HepG2 (cell line): ENCODE results near the gene MIER2. TPM values are rescaled to one million over a fixed set of nuclear protein-coding genes. Genes with fewer than 3 reads are reported as not detected.

Experiments used
- ATAC-seq: fragments of 200-7000 bp; cut with Tn5 transposase; 3 replicates; pipeline ENCODE4 v1.9.1; 2020; ENCODE audit warnings: mild to moderate bottlenecking, moderate library complexity
- BruUV-seq: library from RNA; stranded (reverse); fragments of 400-500 nt; replicated peaks from 2 replicates; lab custom pipeline; 2021; lab: Mats Ljungman, UMichigan
- CTCF ChIA-PET: fragments of 300-600 bp; formaldehyde crosslinking; extraction: SDS; loops from one replicate; lab custom pipeline; 2021; ENCODE audit warnings: low total read pairs, inconsistent platforms, low intra/inter-chr PET ratio; lab: Yijun Ruan, JAX
- POLR2A ChIA-PET: fragments of 350-600 bp; sonication (Branson Sonifier 250); formaldehyde crosslinking; loops from one replicate; lab custom pipeline; 2020; ENCODE audit warnings: antibody characterized with exemption, inconsistent platforms; lab: Yijun Ruan, JAX
- DNase-seq: peaks from one replicate; pipeline ENCODE4 v3.0.0-alpha.2; 2015; ENCODE audit warnings: low spot score
- FAIRE-seq: peaks from 3 replicates; lab custom pipeline; 2011; peaks lifted over from hg19 to GRCh38; lab: Jason Lieb, UNC
- H2AFZ ChIP-seq: one replicate; pipeline ENCODE4 v1.6.1; 2011; ENCODE audit warnings: low read length, inconsistent platforms
- H3K27ac ChIP-seq: fragments of 300-600 bp; 3 replicates; pipeline ENCODE4 v1.8.0; 2011; ENCODE audit warnings: mixed run types, mild to moderate bottlenecking, mixed read lengths, low read length, inconsistent platforms; ENCODE audit not compliant: insufficient read depth; ENCODE audit errors: extremely low read length
- H3K27me3 ChIP-seq, 2 experiments: fragments of 200-600 bp in 1 of 2; 2 replicates in 1 of 2; 3 replicates in 1 of 2; pipeline versions ENCODE4 v1.6.0 to v1.8.0; 2011; ENCODE audit warnings: low read length in 2 of 2, mild to moderate bottlenecking in 2 of 2, moderate library complexity in 2 of 2, inconsistent platforms in 1 of 2; ENCODE audit not compliant: insufficient read depth in 2 of 2, control insufficient read depth in 1 of 2
- H3K36me3 ChIP-seq, 2 experiments: fragments of 200-600 bp in 1 of 2; replicated peaks in 1 of 2; 2 replicates in 1 of 2; 3 replicates in 1 of 2; pipeline versions ENCODE4 v1.5.1 to v1.8.0; 2011; ENCODE audit warnings: low read length in 2 of 2, inconsistent platforms in 1 of 2; ENCODE audit not compliant: insufficient read depth in 2 of 2, control insufficient read depth in 1 of 2
- H3K4me1 ChIP-seq: 2 replicates; pipeline ENCODE4 v1.5.1; 2012; ENCODE audit warnings: low read length, inconsistent platforms; ENCODE audit not compliant: insufficient read depth
- H3K4me2 ChIP-seq: 2 replicates; pipeline ENCODE4 v1.6.0; 2011; ENCODE audit warnings: low read depth, low read length, inconsistent platforms
- H3K4me3 ChIP-seq, 3 experiments: fragments of 200-600 bp in 1 of 3; sonication (generic), shearing (Covaris generic) in 1 of 3; replicated peaks in 1 of 3; 2 replicates each; pipeline ENCODE4 v1.5.1; 2011 to 2016; ENCODE audit warnings: low read length in 3 of 3, inconsistent platforms in 2 of 3, low read depth in 2 of 3, mild to moderate bottlenecking in 2 of 3, control low read depth in 1 of 3, mixed read lengths in 1 of 3; ENCODE audit not compliant: insufficient read depth in 1 of 3
- H3K79me2 ChIP-seq: one replicate; pipeline ENCODE4 v1.6.1; 2011; ENCODE audit warnings: low read length, inconsistent platforms; ENCODE audit not compliant: insufficient read depth
- H3K9ac ChIP-seq: 2 replicates; pipeline ENCODE4 v1.6.0; 2011; ENCODE audit warnings: mild to moderate bottlenecking, low read depth, low read length, inconsistent platforms; ENCODE audit not compliant: insufficient read depth
- H3K9me3 ChIP-seq: 2 replicates; pipeline ENCODE4 v1.5.1; 2012; ENCODE audit warnings: mild to moderate bottlenecking, low read length
- H4K20me1 ChIP-seq: 2 replicates; pipeline ENCODE4 v1.6.0; 2011; ENCODE audit warnings: inconsistent platforms, mild to moderate bottlenecking, low read length, moderate library complexity; ENCODE audit not compliant: insufficient read depth
- ARID4A ChIP-seq: sonication (generic); formaldehyde crosslinking; IDR thresholded peaks from 2 replicates; pipeline ENCODE4 v1.5.0; 2020; ENCODE audit warnings: mild to moderate bottlenecking, missing genetic modification reagents, borderline replicate concordance
- ETS1 ChIP-seq: sonication (generic); formaldehyde crosslinking; IDR thresholded peaks from 2 replicates; pipeline ENCODE4 v1.4.0; 2020; ENCODE audit warnings: missing genetic modification reagents
- GLI4 ChIP-seq: sonication (generic); formaldehyde crosslinking; IDR thresholded peaks from 2 replicates; pipeline ENCODE4 v1.5.1; 2020; ENCODE audit warnings: missing genetic modification reagents, mild to moderate bottlenecking, moderate library complexity, borderline replicate concordance
- LBX2 ChIP-seq: sonication (generic); formaldehyde crosslinking; IDR thresholded peaks from 2 replicates; pipeline ENCODE4 v1.5.0; 2020; ENCODE audit warnings: missing genetic modification reagents, mild to moderate bottlenecking, borderline replicate concordance
- LRRFIP1 ChIP-seq: sonication (generic); formaldehyde crosslinking; conservative IDR thresholded peaks from 2 replicates; pipeline ENCODE4 v1.4.0; 2020; ENCODE audit warnings: missing genetic modification reagents
- PHB2 ChIP-seq: fragments of 450-650 bp; IDR thresholded peaks from 2 replicates; pipeline ENCODE4 v1.6.1; 2018; ENCODE audit not compliant: partially characterized antibody
- TBX2 ChIP-seq: sonication (generic); formaldehyde crosslinking; IDR thresholded peaks from 2 replicates; pipeline ENCODE4 v1.5.0; 2020; ENCODE audit warnings: missing genetic modification reagents, mild to moderate bottlenecking, borderline replicate concordance
- TCF7 ChIP-seq: sonication (generic); IDR thresholded peaks from 2 replicates; pipeline ENCODE4 v1.6.1; 2016; ENCODE audit warnings: antibody characterized with exemption, low read depth
- ZFP36 ChIP-seq: fragments of 150-350 bp; IDR thresholded peaks from 2 replicates; pipeline ENCODE4 v1.6.1; 2018; ENCODE audit warnings: borderline replicate concordance, low read length, low read depth; ENCODE audit not compliant: partially characterized antibody
- ZNF460 ChIP-seq: sonication (generic); formaldehyde crosslinking; IDR thresholded peaks from 2 replicates; pipeline ENCODE4 v1.5.1; 2020; ENCODE audit warnings: missing genetic modification reagents, mild to moderate bottlenecking, borderline replicate concordance
- ZSCAN22 ChIP-seq: sonication (generic); formaldehyde crosslinking; IDR thresholded peaks from 2 replicates; pipeline ENCODE4 v1.4.0; 2020; ENCODE audit warnings: mild to moderate bottlenecking, missing genetic modification reagents
- WGBS: methylation state at CpG from one replicate; pipeline ENCODE4 v1.1.6; 2017; ENCODE audit warnings: low lambda C conversion rate; 5-methylcytosine and 5-hydroxymethylcytosine counted together
- in situ Hi-C: cut with HindIII; loops from 2 replicates; pipeline ENCODE4 v1.10.0; 2017; ENCODE audit warnings: low pct_unique_long_range_greater_than_20kb; ENCODE audit not compliant: extremely low pct_ligation_motif_present
- intact Hi-C: fragments of 100-400 bp; cut with micrococcal nuclease; formaldehyde crosslinking; loops from one replicate; pipeline ENCODE4 v1.10.0; 2022; ENCODE audit not compliant: unreplicated experiment
- polyA plus RNA-seq, 8 experiments: library from polyadenylated mRNA; depleted of rRNA in 3 of 8; stranded (reverse) in 7 of 8; unstranded in 1 of 8; fragments of >200 nt; fragmentation: Illumina TruSeq in 4 of 8; extraction: Trizol in 4 of 8; gene quantifications; 2 replicates each; pipeline versions ENCODE4 v1.2.1 to v1.2.3, GENCODE V29; 2011 to 2016; ENCODE audit warnings: low read depth in 4 of 8, missing spikeins in 1 of 8, mixed read lengths in 1 of 8; ENCODE audit not compliant: insufficient read depth in 1 of 8
- total RNA-seq, 5 experiments: library from RNA; depleted of rRNA; stranded (reverse); fragments of >200 nt; fragmentation: Illumina TruSeq; extraction: Trizol; gene quantifications; 2 replicates each; pipeline ENCODE4 v1.2.3, GENCODE V29; 2016; ENCODE audit warnings: low read depth in 1 of 5

The MIER2 gene
- total and polyA plus RNA-seq, 2 of the 13 experiments (the other 11 are each of a cell fraction or from before 2014, with no cell fraction given): 9.6 to 25.7 TPM

- POLR2A ChIA-PET: no interaction called here
- intact Hi-C loops: loop anchor here (2.0 kb wide), 1 partner anchor 93 kb away; no protein-coding TSS in a partner anchor
- TF ChIP-seq ARID4A (CRISPR knock-in tag) (no peak), TBX2 (CRISPR knock-in tag) (no peak), ZNF460 (no peak), PHB2 (no peak), GLI4 (CRISPR knock-in tag) (no peak), TCF7 (no peak), ETS1 (CRISPR knock-in tag) (no peak), LBX2 (CRISPR knock-in tag) (no peak), ZFP36 (no peak), LRRFIP1 (CRISPR knock-in tag) (no peak), ZSCAN22 (CRISPR knock-in tag) (no peak)
Observed at GRCh38 chr19:387777-388176, 43.2 kb upstream of the MIER2 start.

More at GRCh38 chr19:387777-388176, 43.2 kb upstream of the MIER2 start:
- no peak for FAIRE-seq
- H3K4me1 ChIP-seq: no peaks in the 10 kb centered on the region
- no peak overlapping the region for H3K9ac ChIP-seq
- no peaks in the 10 kb centered on the region for H4K20me1 ChIP-seq
- CTCF ChIA-PET: no interaction called here
- H3K36me3 ChIP-seq: no peaks in the 10 kb centered on the region
- H3K27me3 ChIP-seq: peaks cover 22 to 70% of the 10 kb centered on the region in 2 experiments
- no peaks in the 10 kb centered on the region for H3K79me2 ChIP-seq
- WGBS: 54% methylated on average over 8 of the region's 21 CpGs
- no peak overlapping the region for H2AFZ ChIP-seq
- ATAC-seq: no peak
- no peak overlapping the region for H3K4me2 ChIP-seq
- no peak overlapping the region for H3K4me3 ChIP-seq
- in situ Hi-C loops: no loop called here
- BruUV-seq: no TSS peak
- H3K27ac ChIP-seq: no peak overlapping the region
- no peaks in the 10 kb centered on the region for H3K9me3 ChIP-seq
- no peak for DNase-seq
